ENCODE measurements around the gene SGMS1. TPM values are rescaled to one million over a fixed set of nuclear protein-coding genes. Genes with fewer than 3 reads are reported as not detected.

SGMS1 gene
- total RNA-seq, 4 donors from 2014 or later, result 28.3 to 44.5 (median 41.7) TPM

- in situ Hi-C loops (cut with MboI; ENCODE audit: low pct_ligation_motif_present in 1 of 4, low pct_unique_long_range_greater_than_20kb in 1 of 4, low sequenced_read_pairs in 3 of 4) (no loop called here), intact Hi-C loops (cut with DNase I; ENCODE audit: low total_unique reads) (no loop called here)
- WGBS, 2 donors (ENCODE audit: low coverage in 1 of 2), result 45 to 52% methylated on average over 12 to 13 of the region's 13 CpGs
- TF ChIP-seq POLR2AphosphoS5 (IDR thresholded peaks at IDR 0.05), result no peak
- no peak for TF ChIP-seq POLR2A (IDR thresholded peaks at IDR 0.05)
- TF ChIP-seq CTCF (IDR thresholded peaks at IDR 0.05), result no peak
- TF ChIP-seq EP300 (IDR thresholded peaks at IDR 0.05; ENCODE audit: low read depth), result no peak
- Histone ChIP-seq H3K9me3 (no peaks in the 10 kb centered on the region), H3K4me3 (peak overlapping the region in 1 of 4 donors; percentile 2), H3K27me3 (no peaks in the 10 kb centered on the region), H3K27ac (peak overlapping the region; percentile 24 to 70 (median 48)), H3K36me3 (no peaks in the 10 kb centered on the region), H3K4me1 (peaks cover 6 to 37% (median 8%) of the 10 kb centered on the region in 4 donors)
- no peak for DNase-seq
Observed at GRCh38 chr10:50326757-50327701, 296.7 kb downstream of the SGMS1 start.

GRCh38 chr10:50326172-50326555 is 297.6 kb downstream of the SGMS1 start:
- H3K27ac ChIP-seq, result peak overlapping the region; percentile 42 to 70 (median 48)
- DNase-seq, result no peak
- intact Hi-C loops (cut with DNase I; ENCODE audit: low total_unique reads) (no loop called here), in situ Hi-C loops (cut with MboI; ENCODE audit: low pct_ligation_motif_present in 1 of 4, low pct_unique_long_range_greater_than_20kb in 1 of 4, low sequenced_read_pairs in 3 of 4) (no loop called here)
- no peak overlapping the region for H3K4me3 ChIP-seq
- no peaks in the 10 kb centered on the region for H3K9me3 ChIP-seq
- peaks cover 6 to 37% (median 8%) of the 10 kb centered on the region in 4 donors for H3K4me1 ChIP-seq
- no peaks in the 10 kb centered on the region for H3K27me3 ChIP-seq
- H3K36me3 ChIP-seq, result no peaks in the 10 kb centered on the region
- no peak for TF ChIP-seq CTCF (IDR thresholded peaks at IDR 0.05)
- TF ChIP-seq POLR2AphosphoS5 (IDR thresholded peaks at IDR 0.05), result no peak
- no peak for TF ChIP-seq EP300 (IDR thresholded peaks at IDR 0.05; ENCODE audit: low read depth)
- TF ChIP-seq POLR2A (IDR thresholded peaks at IDR 0.05), result no peak

GRCh38 chr10:50325449-50326171 is 298.1 kb downstream of the SGMS1 start:
- 68 to 75% methylated on average over 4 to 6 of the region's 6 CpGs for WGBS, 2 donors (ENCODE audit: low coverage in 1 of 2)
- in situ Hi-C loops (cut with MboI; ENCODE audit: low pct_ligation_motif_present in 1 of 4, low pct_unique_long_range_greater_than_20kb in 1 of 4, low sequenced_read_pairs in 3 of 4) (no loop called here), intact Hi-C loops (cut with DNase I; ENCODE audit: low total_unique reads) (no loop called here)
- peak overlapping the region; percentile 42 to 70 (median 48) for H3K27ac ChIP-seq
- no peaks in the 10 kb centered on the region for H3K9me3 ChIP-seq
- H3K36me3 ChIP-seq, result no peaks in the 10 kb centered on the region
- DNase-seq, result peak; percentile 22
- TF ChIP-seq POLR2AphosphoS5 (IDR thresholded peaks at IDR 0.05) (peak in 2 of 3 donors; percentile 34 to 52), POLR2A (IDR thresholded peaks at IDR 0.05) (no peak)
- H3K4me1 ChIP-seq, result peaks cover 6 to 37% (median 8%) of the 10 kb centered on the region in 4 donors
- no peak overlapping the region for H3K4me3 ChIP-seq
- H3K27me3 ChIP-seq, result no peaks in the 10 kb centered on the region

GRCh38 chr10:50324680-50325393 is 298.9 kb downstream of the SGMS1 start:
- Histone ChIP-seq H3K9me3 (no peaks in the 10 kb centered on the region), H3K4me3 (no peak overlapping the region), H3K4me1 (peaks cover 6 to 37% (median 8%) of the 10 kb centered on the region in 4 donors), H3K27ac (peak overlapping the region in 3 of 4 donors; percentile 10 to 50 (median 46)), H3K27me3 (no peaks in the 10 kb centered on the region), H3K36me3 (no peaks in the 10 kb centered on the region)
- DNase-seq, result no peak
- intact Hi-C loops (cut with DNase I; ENCODE audit: low total_unique reads), result no loop called here
- in situ Hi-C loops (cut with MboI; ENCODE audit: low pct_ligation_motif_present in 1 of 4, low pct_unique_long_range_greater_than_20kb in 1 of 4, low sequenced_read_pairs in 3 of 4), result no loop called here
- TF ChIP-seq POLR2A (IDR thresholded peaks at IDR 0.05), result no peak
- no peak for TF ChIP-seq POLR2AphosphoS5 (IDR thresholded peaks at IDR 0.05)
- TF ChIP-seq EP300 (IDR thresholded peaks at IDR 0.05; ENCODE audit: low read depth), result no peak
- TF ChIP-seq CTCF (IDR thresholded peaks at IDR 0.05), result no peak
- WGBS, 2 donors (ENCODE audit: low coverage in 1 of 2), result 74 to 96% methylated on average over 4 of the region's 4 CpGs

All from transverse colon (tissue), 4 donors.